Neural cell (in vitro differentiated cells): ENCODE measurements around the gene IFITM10. TPM values are rescaled to one million over a fixed set of nuclear protein-coding genes. Genes with fewer than 3 reads are reported as not detected.

Experiments
- H2AFZ ChIP-seq: fragments of 200-600, 300-800 bp; sonication (generic), shearing (Covaris generic); 2 replicates; pipeline ENCODE4 v1.6.0; 2014; ENCODE audit warnings: low read depth, mild to moderate bottlenecking, antibody characterized with exemption, low read length, moderate library complexity
- H3F3A ChIP-seq: fragments of 200-600 bp; shearing (Covaris generic); 2 replicates; pipeline ENCODE4 v1.6.1; 2016; ENCODE audit warnings: mild to moderate bottlenecking, moderate library complexity, mixed read lengths, antibody characterized with exemption, low read length; ENCODE audit not compliant: insufficient read depth, poor library complexity, severe bottlenecking
- H3K27ac ChIP-seq: fragments of 200-600, 300-800 bp; sonication (generic), shearing (Covaris generic); 2 replicates; pipeline ENCODE4 v1.5.1; 2014; ENCODE audit warnings: mild to moderate bottlenecking, low read length, moderate library complexity
- H3K27me3 ChIP-seq: fragments of 300-800, 200-600 bp; sonication (generic), shearing (Covaris generic); 2 replicates; pipeline ENCODE4 v1.6.0; 2014; ENCODE audit warnings: mild to moderate bottlenecking, low read depth, low read length, moderate library complexity; ENCODE audit not compliant: insufficient read depth
- H3K36me3 ChIP-seq: fragments of 300-800, 200-600 bp; sonication (generic), shearing (Covaris generic); 2 replicates; pipeline ENCODE4 v1.5.1; 2014; ENCODE audit warnings: mild to moderate bottlenecking, antibody characterized with exemption, low read length, moderate library complexity; ENCODE audit not compliant: insufficient read depth
- H3K4me2 ChIP-seq: fragments of 300-800, 200-600 bp; sonication (generic), shearing (Covaris generic); 2 replicates; pipeline ENCODE4 v1.6.0; 2014; ENCODE audit warnings: mild to moderate bottlenecking, low read length
- H3K4me3 ChIP-seq: fragments of 300-800, 200-600 bp; sonication (generic), shearing (Covaris generic); 2 replicates; pipeline ENCODE4 v1.5.1; 2014; ENCODE audit warnings: mild to moderate bottlenecking, low read length, moderate library complexity
- H3K79me2 ChIP-seq: fragments of 200-600 bp; shearing (Covaris generic); replicated peaks from 2 replicates; pipeline ENCODE4 v1.6.0; 2014; ENCODE audit warnings: mild to moderate bottlenecking, low read length, moderate library complexity; ENCODE audit not compliant: insufficient read depth
- H3K9ac ChIP-seq: fragments of 300-800, 200-600 bp; sonication (generic), shearing (Covaris generic); 2 replicates; pipeline ENCODE4 v1.6.1; 2016; ENCODE audit warnings: mild to moderate bottlenecking, low read length, mixed read lengths
- H3K9me2 ChIP-seq: fragments of 200-600 bp; shearing (Covaris generic); 2 replicates; pipeline ENCODE4 v1.6.1; 2016; ENCODE audit warnings: mild to moderate bottlenecking, low read length, mixed read lengths; ENCODE audit not compliant: insufficient read depth
- H3K9me3 ChIP-seq: fragments of 200-600, 300-800 bp; sonication (generic), shearing (Covaris generic); 2 replicates; pipeline ENCODE4 v1.6.1; 2016; ENCODE audit warnings: mild to moderate bottlenecking, mixed run types, low read length, moderate library complexity, mixed read lengths
- H4K20me1 ChIP-seq: fragments of 200-600 bp; shearing (Covaris generic); 2 replicates; pipeline ENCODE4 v1.6.1; 2016; ENCODE audit warnings: mild to moderate bottlenecking, mixed run types; ENCODE audit not compliant: insufficient read depth
- CTCF ChIP-seq: fragments of 450-650 bp; IDR thresholded peaks from 2 replicates; pipeline ENCODE4 v1.5.1; 2014; ENCODE audit warnings: antibody characterized with exemption, mild to moderate bottlenecking, moderate library complexity; ENCODE audit not compliant: poor library complexity, severe bottlenecking
- EP300 ChIP-seq: fragments of 450-650 bp; conservative IDR thresholded peaks from 2 replicates; pipeline ENCODE4 v1.6.1; 2014; ENCODE audit warnings: antibody characterized with exemption, mild to moderate bottlenecking, moderate library complexity; ENCODE audit not compliant: poor library complexity, severe bottlenecking
- EZH2 ChIP-seq: fragments of 200-600, 300-800 bp; shearing (Covaris generic), sonication (generic); IDR thresholded peaks from 2 replicates; pipeline ENCODE4 v1.6.1; 2014; ENCODE audit warnings: antibody characterized with exemption, low read length, borderline replicate concordance, mild to moderate bottlenecking; ENCODE audit not compliant: insufficient read depth, poor library complexity, severe bottlenecking
- MXI1 ChIP-seq: fragments of 450-650 bp; conservative IDR thresholded peaks from 2 replicates; pipeline ENCODE4 v1.6.1; 2014; ENCODE audit warnings: antibody characterized with exemption, mild to moderate bottlenecking; ENCODE audit not compliant: poor library complexity, severe bottlenecking
- POLR2AphosphoS5 ChIP-seq: IDR thresholded peaks from 2 replicates; pipeline ENCODE4 v1.6.1; 2012
- RAD21 ChIP-seq: fragments of 450-650 bp; conservative IDR thresholded peaks from 2 replicates; pipeline ENCODE4 v1.6.1; 2014; ENCODE audit warnings: antibody characterized with exemption, mild to moderate bottlenecking, moderate library complexity
- REST ChIP-seq: IDR thresholded peaks from 2 replicates; pipeline ENCODE4 v1.6.1; 2012; ENCODE audit warnings: borderline replicate concordance
- SMC3 ChIP-seq: fragments of 450-650 bp; conservative IDR thresholded peaks from 2 replicates; pipeline ENCODE4 v1.6.1; 2014; ENCODE audit warnings: antibody characterized with exemption, mild to moderate bottlenecking, moderate library complexity; ENCODE audit not compliant: poor library complexity
- TAF1 ChIP-seq: IDR thresholded peaks from 2 replicates; pipeline ENCODE4 v1.6.1; 2012; ENCODE audit warnings: low read depth
- polyA plus RNA-seq: library from polyadenylated mRNA; depleted of rRNA; stranded (reverse); fragments of >200 nt; gene quantifications from 2 replicates; pipeline ENCODE4 v1.2.3, GENCODE V29; 2014

IFITM10 gene
- polyA plus RNA-seq, 1 donor from 2014 or later, result 1.1 TPM

GRCh38 chr11:1744137-1744886 lies 6.1 kb downstream of the IFITM10 start:
- Histone ChIP-seq H3K9me2 (no peaks in the 10 kb centered on the region), H4K20me1 (no peaks in the 10 kb centered on the region), H3K9me3 (no peaks in the 10 kb centered on the region), H2AFZ (no peak overlapping the region), H3K36me3 (no peaks in the 10 kb centered on the region), H3K4me2 (no peak overlapping the region), H3K9ac (no peak overlapping the region), H3K27ac (no peak overlapping the region), H3F3A (no peaks in the 10 kb centered on the region), H3K4me3 (no peak overlapping the region), H3K27me3 (peaks cover 25% of the 10 kb centered on the region), H3K79me2 (no peaks in the 10 kb centered on the region)
- no peak for TF ChIP-seq SMC3
- no peak for TF ChIP-seq RAD21
- no peak for TF ChIP-seq EP300
- no peak for TF ChIP-seq CTCF

GRCh38 chr11:1743585-1744136 lies 6.7 kb downstream of the IFITM10 start:
- Histone ChIP-seq H3K9ac (no peak overlapping the region), H3K36me3 (no peaks in the 10 kb centered on the region), H3K4me2 (no peak overlapping the region), H3K79me2 (no peaks in the 10 kb centered on the region), H2AFZ (no peak overlapping the region), H4K20me1 (no peaks in the 10 kb centered on the region), H3K9me2 (no peaks in the 10 kb centered on the region), H3K4me3 (no peak overlapping the region), H3K27ac (no peak overlapping the region), H3K27me3 (peaks cover 18% of the 10 kb centered on the region), H3K9me3 (no peaks in the 10 kb centered on the region), H3F3A (no peaks in the 10 kb centered on the region)
- no peak for TF ChIP-seq EP300
- TF ChIP-seq TAF1, result no peak
- no peak for TF ChIP-seq POLR2AphosphoS5
- TF ChIP-seq SMC3, result no peak
- no peak for TF ChIP-seq MXI1
- TF ChIP-seq RAD21, result no peak
- no peak for TF ChIP-seq EZH2
- no peak for TF ChIP-seq CTCF
- no peak for TF ChIP-seq REST
